HG03521 (cell line): ENCODE results near the gene TNFAIP3.
"Not testable (repeated sequence)": the region's sequence is repeated elsewhere in the genome, so short reads cannot be mapped to it uniquely, and the experiment has no call there.

Experiments
- ATAC-seq: cut with Tn5 transposase; IDR thresholded peaks from one replicate; pipeline ENCODE4 v1.9.1; 2021; ENCODE audit warnings: mild to moderate bottlenecking, moderate library complexity; ENCODE audit not compliant: unreplicated experiment

The TNFAIP3 gene

GRCh38 chr6:137866914-137867684 is at the start of gene TNFAIP3:
TNFAIP3 (plus strand) TSS chr6:137867259; CDS start chr6:137871228, 3,969 bp downstream.
- ATAC-seq, result peak; percentile 79

GRCh38 chr6:137818440-137818839 is 48.6 kb upstream of the TNFAIP3 start:
- ATAC-seq, result no peak

- no peak for ATAC-seq
Measured at GRCh38 chr6:137819740-137820139, 47.3 kb upstream of the TNFAIP3 start.

- ATAC-seq, result no peak
Measured at GRCh38 chr6:137820425-137820824, 46.6 kb upstream of the TNFAIP3 start.

GRCh38 chr6:137820952-137821351 is 46.1 kb upstream of the TNFAIP3 start:
- no peak for ATAC-seq

- ATAC-seq, result no peak
Measured at GRCh38 chr6:137821491-137821890, 45.6 kb upstream of the TNFAIP3 start.

GRCh38 chr6:137823826-137824555 is 43.1 kb upstream of the TNFAIP3 start:
- ATAC-seq, result no peak

- ATAC-seq, result no peak
Measured at GRCh38 chr6:137824556-137824879, 42.5 kb upstream of the TNFAIP3 start.

GRCh38 chr6:137824896-137825295 is 42.2 kb upstream of the TNFAIP3 start:
- no peak for ATAC-seq

- no peak for ATAC-seq
Measured at GRCh38 chr6:137827411-137827940, 39.6 kb upstream of the TNFAIP3 start.

- ATAC-seq, result peak; percentile 54
Measured at GRCh38 chr6:137827977-137828810, 38.9 kb upstream of the TNFAIP3 start.

- ATAC-seq, result no peak
Measured at GRCh38 chr6:137829641-137830083, 37.4 kb upstream of the TNFAIP3 start.

- no peak for ATAC-seq
Measured at GRCh38 chr6:137830511-137830911, 36.5 kb upstream of the TNFAIP3 start.

GRCh38 chr6:137832110-137832509 is 34.9 kb upstream of the TNFAIP3 start:
- ATAC-seq, result no peak

- ATAC-seq, result no peak
Measured at GRCh38 chr6:137834508-137834907, 32.6 kb upstream of the TNFAIP3 start.

- no peak for ATAC-seq
Measured at GRCh38 chr6:137836788-137837187, 30.3 kb upstream of the TNFAIP3 start.

GRCh38 chr6:137838090-137838489 is 29.0 kb upstream of the TNFAIP3 start:
- ATAC-seq, result not testable (repeated sequence)

- ATAC-seq, result not testable (repeated sequence)
Measured at GRCh38 chr6:137838597-137838996, 28.5 kb upstream of the TNFAIP3 start.

- no peak for ATAC-seq
Measured at GRCh38 chr6:137839076-137839475, 28.0 kb upstream of the TNFAIP3 start.

GRCh38 chr6:137840252-137840651 is 26.8 kb upstream of the TNFAIP3 start:
- no peak for ATAC-seq

- no peak for ATAC-seq
Measured at GRCh38 chr6:137843211-137843610, 23.8 kb upstream of the TNFAIP3 start.
